ENCODE measurements around the gene UVRAG. TPM values are rescaled to one million over a fixed set of nuclear protein-coding genes. Genes with fewer than 3 reads are reported as not detected.
"Not testable (repeated sequence)": the region's sequence is repeated elsewhere in the genome, so short reads cannot be mapped to it uniquely, and the experiment has no call there.

The UVRAG gene
- total RNA-seq, 1 experiment from 2014 or later = 6.9 TPM

GRCh38 chr11:75822541-75822940 is 7.5 kb downstream of the UVRAG start:
- DNase-seq (ENCODE audit: low read depth) = no peak
- in situ Hi-C loops (cut with HindIII; ENCODE audit: low pct_unique_long_range_greater_than_20kb, low sequenced_read_pairs) = no loop called here

- no peak for DNase-seq (ENCODE audit: low read depth)
- in situ Hi-C loops (cut with HindIII; ENCODE audit: low pct_unique_long_range_greater_than_20kb, low sequenced_read_pairs) = no loop called here
Measured at GRCh38 chr11:75823415-75823814, 8.4 kb downstream of the UVRAG start.

GRCh38 chr11:75823946-75824345 is 8.9 kb downstream of the UVRAG start:
- in situ Hi-C loops (cut with HindIII; ENCODE audit: low pct_unique_long_range_greater_than_20kb, low sequenced_read_pairs) = no loop called here
- DNase-seq (ENCODE audit: low read depth) = no peak

- in situ Hi-C loops (cut with HindIII; ENCODE audit: low pct_unique_long_range_greater_than_20kb, low sequenced_read_pairs) = no loop called here
- no peak for DNase-seq (ENCODE audit: low read depth)
Measured at GRCh38 chr11:75826461-75827230, 11.6 kb downstream of the UVRAG start.

GRCh38 chr11:75827562-75827961 is 12.6 kb downstream of the UVRAG start:
- in situ Hi-C loops (cut with HindIII; ENCODE audit: low pct_unique_long_range_greater_than_20kb, low sequenced_read_pairs) = no loop called here
- DNase-seq (ENCODE audit: low read depth) = no peak

- in situ Hi-C loops (cut with HindIII; ENCODE audit: low pct_unique_long_range_greater_than_20kb, low sequenced_read_pairs) = no loop called here
- no peak for DNase-seq (ENCODE audit: low read depth)
Measured at GRCh38 chr11:75831915-75832502, 17.0 kb downstream of the UVRAG start.

- in situ Hi-C loops (cut with HindIII; ENCODE audit: low pct_unique_long_range_greater_than_20kb, low sequenced_read_pairs) = no loop called here
- no peak for DNase-seq (ENCODE audit: low read depth)
Measured at GRCh38 chr11:75834728-75835127, 19.7 kb downstream of the UVRAG start.

- in situ Hi-C loops (cut with HindIII; ENCODE audit: low pct_unique_long_range_greater_than_20kb, low sequenced_read_pairs) = no loop called here
- DNase-seq (ENCODE audit: low read depth) = no peak
Measured at GRCh38 chr11:75836417-75836816, 21.4 kb downstream of the UVRAG start.

GRCh38 chr11:75839851-75840250 is 24.8 kb downstream of the UVRAG start:
- in situ Hi-C loops (cut with HindIII; ENCODE audit: low pct_unique_long_range_greater_than_20kb, low sequenced_read_pairs) = no loop called here
- no peak for DNase-seq (ENCODE audit: low read depth)

- in situ Hi-C loops (cut with HindIII; ENCODE audit: low pct_unique_long_range_greater_than_20kb, low sequenced_read_pairs) = no loop called here
- DNase-seq (ENCODE audit: low read depth) = no peak
Measured at GRCh38 chr11:75840522-75840921, 25.5 kb downstream of the UVRAG start.

GRCh38 chr11:75841739-75842138 is 26.7 kb downstream of the UVRAG start:
- in situ Hi-C loops (cut with HindIII; ENCODE audit: low pct_unique_long_range_greater_than_20kb, low sequenced_read_pairs) = no loop called here
- DNase-seq (ENCODE audit: low read depth) = no peak

GRCh38 chr11:75845324-75845723 is 30.3 kb downstream of the UVRAG start:
- DNase-seq (ENCODE audit: low read depth) = no peak
- in situ Hi-C loops (cut with HindIII; ENCODE audit: low pct_unique_long_range_greater_than_20kb, low sequenced_read_pairs) = no loop called here

GRCh38 chr11:75849894-75850293 is 34.9 kb downstream of the UVRAG start:
- no peak for DNase-seq (ENCODE audit: low read depth)
- in situ Hi-C loops (cut with HindIII; ENCODE audit: low pct_unique_long_range_greater_than_20kb, low sequenced_read_pairs) = no loop called here

- in situ Hi-C loops (cut with HindIII; ENCODE audit: low pct_unique_long_range_greater_than_20kb, low sequenced_read_pairs) = no loop called here
- DNase-seq (ENCODE audit: low read depth) = no peak
Measured at GRCh38 chr11:75850787-75851186, 35.8 kb downstream of the UVRAG start.

GRCh38 chr11:75851203-75851602 is 36.2 kb downstream of the UVRAG start:
- in situ Hi-C loops (cut with HindIII; ENCODE audit: low pct_unique_long_range_greater_than_20kb, low sequenced_read_pairs) = no loop called here

GRCh38 chr11:75852406-75853017 is 37.5 kb downstream of the UVRAG start:
- no peak for DNase-seq (ENCODE audit: low read depth)
- in situ Hi-C loops (cut with HindIII; ENCODE audit: low pct_unique_long_range_greater_than_20kb, low sequenced_read_pairs) = no loop called here

More at GRCh38 chr11:75851203-75851602, 36.2 kb downstream of the UVRAG start:
- DNase-seq (ENCODE audit: low read depth) = no peak

- DNase-seq (ENCODE audit: low read depth); in situ Hi-C loops (cut with HindIII; ENCODE audit: low pct_unique_long_range_greater_than_20kb, low sequenced_read_pairs): not testable (repeated sequence)
Measured at GRCh38 chr11:75853563-75853962, 38.6 kb downstream of the UVRAG start.

- DNase-seq (ENCODE audit: low read depth) = no peak
- in situ Hi-C loops (cut with HindIII; ENCODE audit: low pct_unique_long_range_greater_than_20kb, low sequenced_read_pairs) = no loop called here
Measured at GRCh38 chr11:75853971-75854370, 39.0 kb downstream of the UVRAG start.

- in situ Hi-C loops (cut with HindIII; ENCODE audit: low pct_unique_long_range_greater_than_20kb, low sequenced_read_pairs) = no loop called here
Measured at GRCh38 chr11:75855206-75855605, 40.2 kb downstream of the UVRAG start.

More at GRCh38 chr11:75855206-75855605, 40.2 kb downstream of the UVRAG start:
- DNase-seq (ENCODE audit: low read depth) = peak; percentile 8
